Stimulated activated CD8-positive, alpha-beta memory T cell treated with anti-CD3 and anti-CD28 coated beads, Interleukin-4, amount 100 ng/mL, for 48 hours (primary cell): ENCODE results near the gene SPATA6L.
"Not testable (repeated sequence)": the region's sequence is repeated elsewhere in the genome, so short reads cannot be mapped to it uniquely, and the experiment has no call there.

Experiments used
- DNase-seq: peaks from one replicate; pipeline ENCODE4 v3.0.0-alpha.2; 2020

The SPATA6L gene

GRCh38 chr9:4671737-4672136, 5.5 kb upstream of the SPATA6L start:
- no peak for DNase-seq

- DNase-seq, result no peak
Measured at GRCh38 chr9:4670591-4670990, 4.3 kb upstream of the SPATA6L start.

GRCh38 chr9:4669890-4670289, 3.6 kb upstream of the SPATA6L start:
- no peak for DNase-seq

GRCh38 chr9:4668604-4669003, 2.3 kb upstream of the SPATA6L start:
- no peak for DNase-seq

- DNase-seq, result no peak
Measured at GRCh38 chr9:4667681-4668080, 1.4 kb upstream of the SPATA6L start.

GRCh38 chr9:4665357-4665756, 923 bp downstream of the SPATA6L start:
- DNase-seq, result no peak

- no peak for DNase-seq
Measured at GRCh38 chr9:4663956-4664355, 2.3 kb downstream of the SPATA6L start.

GRCh38 chr9:4662989-4663792, 3.1 kb downstream of the SPATA6L start:
- no peak for DNase-seq

- DNase-seq, result peak; percentile 82
Measured at GRCh38 chr9:4662108-4662988, 3.9 kb downstream of the SPATA6L start, which contains the start of gene PLPP6. TSS of gene PLPP6 (plus strand) at chr9:4662294. CDS start at chr9:4662376, 82 bp downstream.

GRCh38 chr9:4661611-4662010, 4.7 kb downstream of the SPATA6L start:
- DNase-seq, result no peak

GRCh38 chr9:4661165-4661564, 5.1 kb downstream of the SPATA6L start:
- no peak for DNase-seq

GRCh38 chr9:4660665-4661064, 5.6 kb downstream of the SPATA6L start:
- not testable (repeated sequence) for DNase-seq

- no peak for DNase-seq
Measured at GRCh38 chr9:4657426-4658159, 8.7 kb downstream of the SPATA6L start.

GRCh38 chr9:4656621-4657020, 9.7 kb downstream of the SPATA6L start:
- no peak for DNase-seq

GRCh38 chr9:4656196-4656595, 10.1 kb downstream of the SPATA6L start:
- not testable (repeated sequence) for DNase-seq

GRCh38 chr9:4654538-4654937, 11.7 kb downstream of the SPATA6L start:
- DNase-seq, result no peak

GRCh38 chr9:4654084-4654483, 12.2 kb downstream of the SPATA6L start:
- DNase-seq, result no peak

GRCh38 chr9:4642351-4642750, 23.9 kb downstream of the SPATA6L start:
- DNase-seq, result no peak

- DNase-seq, result peak; percentile 57
Measured at GRCh38 chr9:4640027-4640426, 26.3 kb downstream of the SPATA6L start.

GRCh38 chr9:4639420-4639819, 26.9 kb downstream of the SPATA6L start:
- no peak for DNase-seq

GRCh38 chr9:4638968-4639367, 27.3 kb downstream of the SPATA6L start:
- DNase-seq, result no peak

- DNase-seq, result no peak
Measured at GRCh38 chr9:4630836-4631235, 35.4 kb downstream of the SPATA6L start.

- no peak for DNase-seq
Measured at GRCh38 chr9:4622016-4622415, 44.3 kb downstream of the SPATA6L start.
